Kidney glomerular epithelial cell (primary cell): ENCODE measurements around the gene UBTF.
"Not testable (repeated sequence)": the region's sequence is repeated elsewhere in the genome, so short reads cannot be mapped to it uniquely, and the experiment has no call there.

Source experiments
- DNase-seq: peaks from one replicate; lab custom pipeline; 2025; lab: John Stamatoyannopoulos, UW

UBTF gene

GRCh38 chr17:44247876-44248736, 28.6 kb upstream of the UBTF start:
- DNase-seq: no peak

DNA sequence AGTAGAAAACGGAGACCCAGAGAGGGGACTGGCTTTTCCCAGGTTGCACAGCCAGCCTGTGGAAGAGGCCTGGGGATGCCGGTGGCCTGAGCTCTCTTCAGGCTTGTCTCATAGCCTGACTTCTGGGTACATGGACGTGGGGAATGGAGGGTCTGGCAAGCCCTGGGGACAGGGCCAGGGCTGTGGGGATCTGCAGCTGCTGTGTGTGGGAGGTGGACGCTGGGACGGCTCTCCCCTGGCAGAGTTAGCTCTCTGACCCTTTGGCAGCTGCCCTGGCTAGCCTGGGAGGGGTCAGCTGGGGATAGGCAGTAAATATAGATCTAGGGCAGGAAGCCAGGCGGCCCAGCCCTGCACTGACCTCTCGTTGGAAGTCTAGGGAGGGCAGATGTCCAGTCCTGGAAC, 28.0 kb upstream of the UBTF start:
- DNase-seq: no peak

GRCh38 chr17:44241106-44241624, 21.7 kb upstream of the UBTF start:
- no peak for DNase-seq

GRCh38 chr17:44237886-44238285, 18.4 kb upstream of the UBTF start:
- not testable (repeated sequence) for DNase-seq

DNA sequence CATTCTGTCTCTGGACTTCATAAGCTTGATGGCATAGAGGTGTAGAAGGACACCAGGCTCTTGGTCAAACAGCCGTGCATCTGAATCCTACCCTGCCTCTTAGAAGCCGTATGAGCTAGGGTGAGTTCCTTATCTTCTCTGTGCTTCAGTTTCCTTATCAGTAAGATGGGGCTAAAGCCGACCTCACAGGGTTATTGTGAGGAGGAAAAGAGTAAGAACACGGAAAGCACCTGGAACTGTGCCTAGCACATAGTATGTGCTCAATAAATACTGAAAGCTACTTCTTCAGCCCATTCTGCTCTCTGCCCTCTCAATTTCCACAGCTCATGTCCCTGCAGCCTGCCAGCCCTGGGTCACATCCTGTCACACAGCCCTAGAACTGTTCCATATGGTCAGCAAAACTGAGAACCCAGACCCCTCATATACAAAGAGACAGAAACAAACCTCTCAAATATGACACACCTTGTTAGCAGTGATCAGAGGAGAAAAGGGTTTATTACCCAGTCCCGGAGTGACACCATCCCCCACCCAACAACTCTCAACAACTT, 17.0 kb upstream of the UBTF start:
- no peak for DNase-seq

DNA sequence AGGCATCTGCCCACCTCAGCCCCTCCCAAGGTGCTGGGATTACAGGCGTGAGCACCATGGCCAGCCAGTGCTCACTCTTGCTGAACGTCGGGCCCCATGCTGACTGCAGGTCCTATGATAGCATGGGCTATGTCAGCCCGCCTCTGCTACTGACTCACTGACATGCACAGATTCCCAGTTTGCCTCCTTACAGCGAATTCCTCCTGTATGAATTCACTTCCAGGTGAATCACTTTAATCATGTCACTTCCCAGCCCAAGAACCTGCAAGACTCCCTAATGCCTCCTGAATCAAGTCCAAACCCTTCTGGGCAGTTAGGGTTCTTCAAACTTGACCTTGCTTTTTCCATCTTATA, 16.1 kb upstream of the UBTF start:
- DNase-seq: peak; percentile 98

DNA sequence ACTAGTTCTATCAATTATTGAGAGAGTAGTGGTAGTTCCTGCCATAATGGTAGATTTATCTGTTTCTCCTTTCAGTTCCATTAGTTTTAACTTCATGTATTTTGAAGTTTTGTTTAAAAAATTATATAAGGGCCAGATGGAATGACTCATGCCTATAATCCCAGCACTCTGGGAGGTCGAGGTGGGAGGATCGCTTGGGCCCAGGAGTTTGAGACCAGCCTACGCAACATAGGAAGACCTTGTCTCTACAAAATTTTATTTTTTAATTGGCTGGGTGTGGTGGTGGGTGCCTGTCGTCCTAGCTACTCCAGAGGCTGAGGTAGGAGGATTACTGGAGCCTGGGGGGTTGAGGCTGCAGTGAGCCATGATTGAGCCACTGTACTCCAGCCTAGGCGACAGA, 14.1 kb upstream of the UBTF start:
- DNase-seq: no peak

GRCh38 chr17:44232061-44232460, 12.6 kb upstream of the UBTF start:
- no peak for DNase-seq

DNA sequence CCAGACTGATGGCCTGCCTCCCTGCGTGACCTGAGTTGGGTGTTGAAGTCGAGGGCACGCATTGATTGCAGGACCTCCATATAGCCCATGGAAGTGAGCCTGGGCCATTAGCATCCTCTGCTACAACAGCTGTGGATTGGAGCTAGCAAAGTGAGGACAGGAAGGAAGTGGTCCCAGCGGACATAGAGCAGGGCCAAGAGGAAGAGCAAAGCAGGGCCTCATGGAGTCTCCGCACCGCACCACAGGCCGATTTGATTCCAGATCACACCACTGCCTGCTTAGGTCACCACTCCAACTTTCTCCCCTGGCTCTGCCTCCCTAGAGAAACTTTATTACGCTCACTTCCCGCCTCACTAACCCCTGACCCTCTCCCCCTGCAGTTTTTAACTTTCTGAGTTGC, 10.7 kb upstream of the UBTF start:
- no peak for DNase-seq

- no peak for DNase-seq
Observed at GRCh38 chr17:44229090-44229489, 9.6 kb upstream of the UBTF start.

- no peak for DNase-seq
Observed at GRCh38 chr17:44223541-44224071, 4.1 kb upstream of the UBTF start.

DNA sequence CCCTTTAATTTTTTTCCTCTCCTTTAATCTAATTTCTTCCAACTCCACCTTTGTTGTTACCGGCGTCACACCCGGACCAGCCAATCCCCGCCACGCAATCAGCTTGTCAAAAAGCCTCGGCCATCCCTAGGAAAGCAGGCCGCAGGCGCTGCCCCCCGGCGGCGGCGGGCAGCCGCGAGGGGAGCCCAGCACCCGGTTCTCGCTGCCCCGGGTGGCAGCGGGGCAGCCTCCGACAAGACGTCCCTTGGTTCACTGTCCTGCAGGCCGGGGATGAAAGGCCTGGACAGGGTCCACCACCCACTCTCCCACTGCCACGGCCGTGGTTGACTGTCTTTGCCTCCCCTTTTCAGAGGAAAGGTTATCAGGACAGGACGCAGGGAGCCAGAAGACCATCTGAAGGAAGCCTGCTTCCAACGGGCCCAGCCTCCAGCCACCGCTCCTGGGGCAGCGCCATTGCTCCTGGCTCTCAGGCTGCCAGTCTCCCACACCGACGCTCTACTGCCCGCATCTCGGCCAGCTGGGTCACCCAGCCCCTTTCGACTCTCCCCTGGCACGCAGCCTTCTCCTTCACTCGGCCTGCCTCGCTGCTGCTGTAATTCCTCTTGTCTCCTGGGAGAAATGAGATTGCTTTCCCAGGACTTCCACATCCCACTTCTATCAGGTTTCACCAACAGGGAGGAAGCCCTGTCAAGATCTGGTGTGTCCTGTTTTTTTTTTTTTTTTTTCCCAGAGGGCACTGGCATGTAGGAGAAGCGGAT, 2.8 kb upstream of the UBTF start:
- DNase-seq: peak; percentile 70

- no peak for DNase-seq
Observed at GRCh38 chr17:44221862-44222111, 2.3 kb upstream of the UBTF start.

- DNase-seq: peak; percentile 47
Observed at GRCh38 chr17:44221084-44221861, 1.8 kb upstream of the UBTF start.

DNA sequence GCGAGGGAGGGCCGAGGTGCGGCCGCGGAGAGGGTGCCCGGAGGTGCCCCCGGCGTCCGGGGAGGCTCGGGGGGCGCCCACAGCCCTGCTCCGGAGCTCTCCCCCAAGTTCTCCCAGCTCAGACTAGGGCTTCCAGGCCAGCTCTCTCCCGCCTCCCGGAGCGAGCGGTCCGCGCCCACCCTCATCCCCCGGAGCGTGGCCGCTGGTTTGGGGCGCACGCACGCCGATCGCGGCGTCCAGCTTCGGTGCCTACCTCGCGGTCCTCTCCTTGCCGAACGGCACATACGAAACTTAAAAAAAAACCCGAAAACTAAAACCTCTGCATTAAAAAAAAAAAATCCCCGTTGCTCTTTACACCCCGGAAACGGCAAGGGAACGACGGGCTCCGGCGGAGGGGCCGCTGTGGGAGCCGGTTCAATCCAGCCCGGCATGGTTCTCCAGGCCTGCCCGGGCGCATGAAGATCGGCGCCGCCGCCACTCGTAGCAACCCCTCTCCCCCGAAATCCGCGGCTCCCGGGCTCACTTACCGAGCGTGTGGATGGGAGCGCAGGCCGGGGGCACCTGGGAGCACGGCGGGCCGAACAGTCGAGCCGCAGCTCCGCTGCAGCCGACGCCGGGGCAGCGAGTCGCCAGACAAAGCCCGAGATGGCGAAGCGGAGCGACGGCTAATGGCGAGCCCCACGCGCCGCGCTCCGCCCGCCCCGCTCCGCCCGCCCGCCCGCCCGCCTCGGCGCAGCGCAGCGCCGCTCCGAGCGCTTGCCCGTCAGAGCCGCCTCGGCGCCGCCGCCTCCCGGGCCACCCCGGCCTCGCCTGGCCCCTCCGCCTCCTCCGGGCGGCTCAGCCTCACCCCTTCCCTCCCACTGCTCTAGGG, 973 bp upstream of the UBTF start:
- no peak for DNase-seq

DNA sequence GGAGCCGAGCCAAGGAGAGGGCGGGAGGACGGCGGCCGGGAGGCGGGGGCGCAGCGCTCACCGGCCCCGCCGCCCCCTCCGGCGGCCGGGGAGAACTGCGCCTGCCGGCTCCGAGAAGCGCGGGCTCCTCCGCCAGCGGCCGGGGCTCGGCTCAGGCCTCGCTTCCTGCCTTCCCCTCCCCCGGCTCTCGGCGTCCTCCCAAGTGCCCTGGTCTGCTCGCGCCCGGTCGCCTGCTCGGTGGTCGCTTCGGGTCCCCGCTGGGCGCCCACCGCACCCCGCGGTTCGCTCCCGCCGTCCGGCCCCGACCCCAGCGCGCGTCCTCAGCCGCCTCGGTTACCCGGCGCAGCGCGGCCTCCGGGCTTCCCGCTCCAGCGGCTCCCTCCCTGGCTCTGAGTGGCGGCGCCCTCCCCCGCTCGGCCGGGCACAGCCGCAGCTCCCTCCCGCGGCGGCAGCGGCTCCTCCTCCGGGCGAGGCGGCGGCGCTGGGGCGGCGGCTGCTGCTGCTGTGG, 313 bp downstream of the UBTF start:
- DNase-seq: peak; percentile 22

- peak; percentile 67 for DNase-seq
Observed at GRCh38 chr17:44218344-44219107, 949 bp downstream of the UBTF start.

GRCh38 chr17:44217738-44218343, 1.6 kb downstream of the UBTF start:
- no peak for DNase-seq

DNA sequence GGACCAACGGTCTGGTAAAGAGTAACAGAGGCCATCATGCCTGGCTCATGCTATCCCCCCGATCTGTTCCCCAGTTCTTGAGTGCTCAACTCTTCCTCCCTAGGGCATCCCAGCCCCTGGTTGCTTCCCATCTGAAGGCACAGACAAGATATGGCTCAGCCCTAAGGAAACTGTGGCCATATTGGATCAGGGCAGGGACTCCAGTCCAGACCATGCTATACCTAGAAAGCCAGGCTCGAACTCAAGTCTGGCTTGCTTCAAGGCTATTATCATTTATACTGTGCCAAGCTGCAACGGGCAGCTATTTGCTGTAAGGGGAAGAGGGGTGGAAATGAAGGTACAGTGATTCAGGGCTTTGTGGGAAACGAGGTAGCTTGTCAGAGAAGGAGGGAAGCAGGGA, 2.8 kb downstream of the UBTF start:
- DNase-seq: no peak

GRCh38 chr17:44216173-44216572, 3.3 kb downstream of the UBTF start:
- no peak for DNase-seq
